HCT116 (cell line): ENCODE data around the gene EPB41L4A. TPM values are rescaled to one million over a fixed set of nuclear protein-coding genes. Genes with fewer than 3 reads are reported as not detected.

Source experiments
- ATAC-seq: fragments of 200-7000 bp; cut with Tn5 transposase; 2 replicates; pipeline ENCODE4 v1.9.1; 2020; ENCODE audit warnings: mild to moderate bottlenecking, moderate library complexity
- BruUV-seq: library from RNA; stranded (reverse); fragments of 400-500 nt; replicated peaks from 2 replicates; lab custom pipeline; 2021; lab: Mats Ljungman, UMichigan
- CTCF ChIA-PET: fragments of 300-600 bp; sonication (Branson Sonifier 250); formaldehyde crosslinking; loops from one replicate; lab custom pipeline; 2021; ENCODE audit warnings: antibody characterized with exemption; lab: Charles Lee
- POLR2A ChIA-PET: fragments of 300-600, 350-600 bp; sonication (Branson Sonifier 250); formaldehyde crosslinking; loops from one replicate; lab custom pipeline; 2021; ENCODE audit warnings: antibody characterized with exemption; lab: Charles Lee
- RAD21 ChIA-PET, 2 experiments: fragments of 300-600 bp; sonication (Branson Sonifier 250); formaldehyde crosslinking; loops; one replicate each; lab custom pipeline; 2023; ENCODE audit warnings: low total read pairs in 2 of 2; ENCODE audit not compliant: uncharacterized antibody in 2 of 2, unreplicated experiment in 2 of 2, low non-redundant PET in 1 of 2; lab: Charles Lee
- DNase-seq: peaks from one replicate; pipeline ENCODE4 v3.0.0-alpha.2; 2010; ENCODE audit warnings: low read depth, low spot score
- H2AFZ ChIP-seq: fragments of 200-600 bp; shearing (Covaris generic), sonication (generic); 2 replicates; pipeline ENCODE4 v1.6.1; 2017; ENCODE audit warnings: low read depth, mixed run types, mixed read lengths, antibody characterized with exemption, low read length; ENCODE audit not compliant: poor library complexity, severe bottlenecking
- H3K27ac ChIP-seq: 2 replicates; pipeline ENCODE4 v1.5.1; 2012; ENCODE audit warnings: low read depth, low read length
- H3K27me3 ChIP-seq: fragments of 200-600 bp; sonication (generic); 2 replicates; pipeline ENCODE4 v1.6.1; 2016; ENCODE audit warnings: mixed run types, low read length, mixed read lengths; ENCODE audit not compliant: insufficient read depth
- H3K36me3 ChIP-seq, 2 experiments: fragments of 200-500 bp in 1 of 2; fragments of 200-600 bp in 1 of 2; sonication (Bioruptor generic) in 1 of 2; sonication (generic) in 1 of 2; 2 replicates each; pipeline versions ENCODE4 v1.5.1 to v1.6.1; 2014 to 2016; ENCODE audit warnings: low read length in 2 of 2, inconsistent platforms in 1 of 2, mixed read lengths in 1 of 2, mixed run types in 1 of 2; ENCODE audit not compliant: insufficient read depth in 2 of 2, control insufficient read depth in 1 of 2
- H3K4me1 ChIP-seq, 2 experiments: fragments of 200-600 bp in 1 of 2; sonication (generic) in 1 of 2; 2 replicates each; pipeline versions ENCODE4 v1.5.1 to v1.6.1; 2012 to 2017; ENCODE audit warnings: low read length in 2 of 2, inconsistent platforms in 1 of 2, mild to moderate bottlenecking in 1 of 2, mixed read lengths in 1 of 2, mixed run types in 1 of 2, moderate library complexity in 1 of 2; ENCODE audit not compliant: insufficient read depth in 2 of 2, control insufficient read depth in 1 of 2
- H3K4me2 ChIP-seq: fragments of 200-600 bp; sonication (generic); 2 replicates; pipeline ENCODE4 v1.6.1; 2017; ENCODE audit warnings: mixed run types, low read length, mixed read lengths
- H3K4me3 ChIP-seq, 2 experiments: fragments of 200-600 bp in 1 of 2; sonication (generic) in 1 of 2; replicated peaks in 1 of 2; 2 replicates each; pipeline ENCODE4 v1.5.1; 2011 to 2016; ENCODE audit warnings: low read length in 2 of 2, control low read depth in 1 of 2, low read depth in 1 of 2, mild to moderate bottlenecking in 1 of 2, mixed read lengths in 1 of 2, mixed run types in 1 of 2
- H3K79me2 ChIP-seq: fragments of 200-600 bp; sonication (generic); 2 replicates; pipeline ENCODE4 v1.6.1; 2017; ENCODE audit warnings: mild to moderate bottlenecking, mixed run types, low read length, moderate library complexity, mixed read lengths; ENCODE audit not compliant: insufficient read depth
- H3K9ac ChIP-seq: fragments of 200-600 bp; sonication (generic); 2 replicates; pipeline ENCODE4 v1.6.1; 2016; ENCODE audit warnings: low read length, mixed read lengths
- H3K9me2 ChIP-seq: fragments of 200-600 bp; sonication (generic), shearing (Covaris generic); 2 replicates; pipeline ENCODE4 v1.6.1; 2017; ENCODE audit warnings: mixed run types, mild to moderate bottlenecking, moderate library complexity; ENCODE audit not compliant: insufficient read depth
- H3K9me3 ChIP-seq, 2 experiments: fragments of 200-500 bp in 1 of 2; fragments of 200-600 bp in 1 of 2; sonication (Bioruptor generic) in 1 of 2; sonication (generic) in 1 of 2; 2 replicates each; pipeline ENCODE4 v1.6.1; 2014 to 2017; ENCODE audit warnings: low read length in 2 of 2, mixed read lengths in 2 of 2, inconsistent platforms in 1 of 2, low read depth in 1 of 2, mild to moderate bottlenecking in 1 of 2, mixed run types in 1 of 2, moderate library complexity in 1 of 2; ENCODE audit not compliant: control insufficient read depth in 1 of 2, insufficient read depth in 1 of 2
- H4K20me1 ChIP-seq: fragments of 200-600 bp; sonication (generic), shearing (Covaris generic); 2 replicates; pipeline ENCODE4 v1.6.1; 2017; ENCODE audit warnings: mixed run types, mild to moderate bottlenecking, moderate library complexity; ENCODE audit not compliant: insufficient read depth
- CEBPB ChIP-seq: IDR thresholded peaks from 2 replicates; pipeline ENCODE4 v1.6.1; 2012; ENCODE audit warnings: low read depth
- EGR1 ChIP-seq: IDR thresholded peaks from 2 replicates; pipeline ENCODE4 v1.6.1; 2012; ENCODE audit warnings: low read depth
- ELF1 ChIP-seq: IDR thresholded peaks from 2 replicates; pipeline ENCODE4 v1.6.1; 2012; ENCODE audit warnings: low read depth, borderline replicate concordance
- EZH2 ChIP-seq: fragments of 200-600 bp; sonication (generic); IDR thresholded peaks from 2 replicates; pipeline ENCODE4 v1.6.1; 2017; ENCODE audit warnings: antibody characterized with exemption, mixed run types
- EZH2phosphoT487 ChIP-seq: fragments of 200-600 bp; IDR thresholded peaks from 2 replicates; pipeline ENCODE4 v1.6.1; 2018; ENCODE audit warnings: antibody characterized with exemption, borderline replicate concordance
- FOSL1 ChIP-seq: IDR thresholded peaks from 2 replicates; pipeline ENCODE4 v1.6.1; 2012; ENCODE audit warnings: low read depth
- JUND ChIP-seq: IDR thresholded peaks from 2 replicates; pipeline ENCODE4 v1.6.1; 2012
- POLR2A ChIP-seq: IDR thresholded peaks from 2 replicates; pipeline ENCODE4 v1.7.0; 2011; ENCODE audit warnings: borderline replicate concordance; ENCODE audit not compliant: insufficient read depth, insufficient read length; ENCODE audit errors: extremely low read depth
- RAD21 ChIP-seq: IDR thresholded peaks from 2 replicates; pipeline ENCODE4 v1.6.1; 2012; ENCODE audit warnings: low read depth, mild to moderate bottlenecking
- SIN3A ChIP-seq: IDR thresholded peaks from 2 replicates; pipeline ENCODE4 v1.6.1; 2012; ENCODE audit warnings: low read depth
- SP1 ChIP-seq: IDR thresholded peaks from 2 replicates; pipeline ENCODE4 v1.6.1; 2012; ENCODE audit warnings: low read depth
- SRF ChIP-seq: IDR thresholded peaks from 2 replicates; pipeline ENCODE4 v1.6.1; 2012; ENCODE audit warnings: low read depth
- TCF7L2 ChIP-seq: IDR thresholded peaks from 2 replicates; pipeline ENCODE4 v1.7.0; 2011; ENCODE audit warnings: borderline replicate concordance, inconsistent platforms; ENCODE audit not compliant: insufficient read depth, insufficient read length; ENCODE audit errors: extremely low read depth
- YY1 ChIP-seq: IDR thresholded peaks from 2 replicates; pipeline ENCODE4 v1.6.1; 2011; ENCODE audit warnings: low read length, low read depth, moderate library complexity, mild to moderate bottlenecking; ENCODE audit not compliant: insufficient replicate concordance; ENCODE audit errors: extremely low read depth
- ZFX ChIP-seq: fragments of 450-650 bp; IDR thresholded peaks from 2 replicates; pipeline ENCODE4 v1.6.1; 2017
- ZNF274 ChIP-seq: fragments of 200-500 bp; sonication (Bioruptor generic); IDR thresholded peaks from 2 replicates; pipeline ENCODE4 v1.6.1; 2014; ENCODE audit warnings: mild to moderate bottlenecking, low read depth, low read length, inconsistent platforms
- intact Hi-C: fragments of 100-400 bp; cut with micrococcal nuclease; formaldehyde crosslinking; loops from 2 replicates; pipeline ENCODE4 v1.10.0; 2022
- total RNA-seq: library from RNA; stranded (reverse); gene quantifications from one replicate; pipeline ENCODE4 v1.2.1, GENCODE V29; 2021; ENCODE audit not compliant: unreplicated experiment
- TF ChIP-seq, protein P1 (sequence below): IDR thresholded peaks from 2 replicates; pipeline ENCODE4 v1.6.1; 2012; ENCODE audit warnings: low read depth
- TF ChIP-seq, protein P2 (sequence below), 3 experiments: fragments of 200-600 bp in 1 of 3; sonication (generic) in 1 of 3; IDR thresholded peaks in 2 of 3; conservative IDR thresholded peaks in 1 of 3; 2 replicates each; pipeline ENCODE4 v1.5.1; 2012 to 2017; ENCODE audit warnings: low read depth in 2 of 3, low read length in 2 of 3, antibody characterized with exemption in 1 of 3, borderline replicate concordance in 1 of 3, control low read depth in 1 of 3, mild to moderate bottlenecking in 1 of 3, mixed read lengths in 1 of 3, mixed run types in 1 of 3, moderate library complexity in 1 of 3; ENCODE audit not compliant: insufficient read depth in 1 of 3

EPB41L4A gene
- total RNA-seq, 1 experiment from 2014 or later: 2.8 TPM

DNA sequence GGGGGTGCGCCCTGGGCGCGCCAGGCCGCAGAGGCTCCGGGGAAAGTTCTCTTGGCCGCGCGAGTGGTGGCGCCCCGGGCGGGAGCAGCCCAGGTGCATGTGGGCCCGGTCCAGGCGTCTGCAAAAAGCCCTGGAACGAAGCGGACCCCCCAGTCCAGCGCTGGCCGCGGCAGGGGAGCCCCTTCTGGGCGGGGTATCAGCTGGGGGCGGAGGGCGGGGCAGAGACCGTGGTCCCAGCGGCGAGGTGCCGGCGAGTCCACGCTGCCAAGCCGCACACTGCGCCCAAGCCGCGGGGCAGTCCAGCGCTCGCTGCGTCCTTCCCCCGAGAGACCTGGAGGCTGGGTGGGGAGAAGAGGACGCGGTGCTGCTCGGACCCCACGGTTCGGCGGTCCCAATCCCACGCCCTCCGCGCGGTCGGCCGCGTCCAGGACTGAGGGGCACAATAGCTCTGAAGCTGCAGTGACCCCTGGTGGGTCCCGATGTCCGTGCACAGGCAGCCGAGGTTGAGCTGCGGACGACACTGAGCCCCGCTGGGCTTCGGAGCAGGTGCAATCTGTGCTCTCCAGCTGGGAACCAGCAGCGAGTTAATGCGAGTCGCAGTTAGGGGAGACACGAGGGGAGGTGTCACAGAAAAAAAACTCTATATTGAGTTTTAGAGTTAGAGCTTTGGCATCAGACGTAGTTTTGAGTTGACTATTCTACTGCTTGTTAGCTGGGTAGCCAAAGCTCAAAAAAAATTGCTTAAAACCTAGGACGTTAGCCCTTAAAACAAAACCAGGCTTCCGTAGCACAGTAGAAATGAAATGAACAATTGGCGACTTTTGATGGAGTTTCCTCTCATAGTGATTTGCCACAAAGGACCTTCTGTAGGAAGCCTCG is 1.1 kb upstream of the EPB41L4A start:
- peak overlapping the region; percentile 47 for H2AFZ ChIP-seq
- no TSS peak for BruUV-seq
- DNase-seq: peak; percentile 56
- TF ChIP-seq TCF7L2 (no peak), EZH2 (no peak), SRF (no peak), ELF1 (no peak), ZNF274 (no peak), SP1 (no peak), FOSL1 (no peak), ZFX (0 out of 2 replicates have a peak, but pooled peaks have one; percentile 34), EGR1 (0 out of 2 replicates have a peak, but pooled peaks have one; percentile 23), RAD21 (peak; percentile 88), JUND (no peak), EZH2phosphoT487 (no peak), POLR2A (no peak), YY1 (peak; percentile 16), CEBPB (no peak), SIN3A (no peak)
- TF ChIP-seq, protein P1, sequence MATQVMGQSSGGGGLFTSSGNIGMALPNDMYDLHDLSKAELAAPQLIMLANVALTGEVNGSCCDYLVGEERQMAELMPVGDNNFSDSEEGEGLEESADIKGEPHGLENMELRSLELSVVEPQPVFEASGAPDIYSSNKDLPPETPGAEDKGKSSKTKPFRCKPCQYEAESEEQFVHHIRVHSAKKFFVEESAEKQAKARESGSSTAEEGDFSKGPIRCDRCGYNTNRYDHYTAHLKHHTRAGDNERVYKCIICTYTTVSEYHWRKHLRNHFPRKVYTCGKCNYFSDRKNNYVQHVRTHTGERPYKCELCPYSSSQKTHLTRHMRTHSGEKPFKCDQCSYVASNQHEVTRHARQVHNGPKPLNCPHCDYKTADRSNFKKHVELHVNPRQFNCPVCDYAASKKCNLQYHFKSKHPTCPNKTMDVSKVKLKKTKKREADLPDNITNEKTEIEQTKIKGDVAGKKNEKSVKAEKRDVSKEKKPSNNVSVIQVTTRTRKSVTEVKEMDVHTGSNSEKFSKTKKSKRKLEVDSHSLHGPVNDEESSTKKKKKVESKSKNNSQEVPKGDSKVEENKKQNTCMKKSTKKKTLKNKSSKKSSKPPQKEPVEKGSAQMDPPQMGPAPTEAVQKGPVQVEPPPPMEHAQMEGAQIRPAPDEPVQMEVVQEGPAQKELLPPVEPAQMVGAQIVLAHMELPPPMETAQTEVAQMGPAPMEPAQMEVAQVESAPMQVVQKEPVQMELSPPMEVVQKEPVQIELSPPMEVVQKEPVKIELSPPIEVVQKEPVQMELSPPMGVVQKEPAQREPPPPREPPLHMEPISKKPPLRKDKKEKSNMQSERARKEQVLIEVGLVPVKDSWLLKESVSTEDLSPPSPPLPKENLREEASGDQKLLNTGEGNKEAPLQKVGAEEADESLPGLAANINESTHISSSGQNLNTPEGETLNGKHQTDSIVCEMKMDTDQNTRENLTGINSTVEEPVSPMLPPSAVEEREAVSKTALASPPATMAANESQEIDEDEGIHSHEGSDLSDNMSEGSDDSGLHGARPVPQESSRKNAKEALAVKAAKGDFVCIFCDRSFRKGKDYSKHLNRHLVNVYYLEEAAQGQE: no peak
- TF ChIP-seq, protein P2, sequence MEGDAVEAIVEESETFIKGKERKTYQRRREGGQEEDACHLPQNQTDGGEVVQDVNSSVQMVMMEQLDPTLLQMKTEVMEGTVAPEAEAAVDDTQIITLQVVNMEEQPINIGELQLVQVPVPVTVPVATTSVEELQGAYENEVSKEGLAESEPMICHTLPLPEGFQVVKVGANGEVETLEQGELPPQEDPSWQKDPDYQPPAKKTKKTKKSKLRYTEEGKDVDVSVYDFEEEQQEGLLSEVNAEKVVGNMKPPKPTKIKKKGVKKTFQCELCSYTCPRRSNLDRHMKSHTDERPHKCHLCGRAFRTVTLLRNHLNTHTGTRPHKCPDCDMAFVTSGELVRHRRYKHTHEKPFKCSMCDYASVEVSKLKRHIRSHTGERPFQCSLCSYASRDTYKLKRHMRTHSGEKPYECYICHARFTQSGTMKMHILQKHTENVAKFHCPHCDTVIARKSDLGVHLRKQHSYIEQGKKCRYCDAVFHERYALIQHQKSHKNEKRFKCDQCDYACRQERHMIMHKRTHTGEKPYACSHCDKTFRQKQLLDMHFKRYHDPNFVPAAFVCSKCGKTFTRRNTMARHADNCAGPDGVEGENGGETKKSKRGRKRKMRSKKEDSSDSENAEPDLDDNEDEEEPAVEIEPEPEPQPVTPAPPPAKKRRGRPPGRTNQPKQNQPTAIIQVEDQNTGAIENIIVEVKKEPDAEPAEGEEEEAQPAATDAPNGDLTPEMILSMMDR (IDR thresholded peaks at IDR 0.05 in 2 of 3, conservative IDR thresholded peaks at IDR 0.05 in 1 of 3; ENCODE audit: borderline replicate concordance in 1 of 3, insufficient read depth in 1 of 3, low read depth in 2 of 3, low read length in 2 of 3): peak; percentile 85 to 90 (median 89)

More for the DNA sequence above, 1.1 kb upstream of the EPB41L4A start:
- H3K36me3 ChIP-seq: no peaks in the 10 kb centered on the region
- H4K20me1 ChIP-seq: no peaks in the 10 kb centered on the region
- peaks cover 0 to 15% of the 10 kb centered on the region in 2 experiments; a peak in 1 of 4 replicates for H3K4me1 ChIP-seq
- peak; percentile 91 for ATAC-seq
- H3K9me2 ChIP-seq: no peaks in the 10 kb centered on the region
- peaks cover 4% of the 10 kb centered on the region; the same call in 1 of the 2 replicates for H3K27me3 ChIP-seq
- peak overlapping the region; percentile 46; the same call in 1 of the 2 replicates for H3K27ac ChIP-seq
- RAD21 ChIA-PET: interaction anchor here (0.7 to 1.8 kb wide), 6 partner anchors 182 to 245 kb away, joined by 3 to 5 read pairs (median 4); no protein-coding TSS in a partner anchor
- H3K4me2 ChIP-seq: peak overlapping the region; percentile 89
- peak overlapping the region; percentile 63 to 67 for H3K4me3 ChIP-seq
- H3K79me2 ChIP-seq: no peaks in the 10 kb centered on the region
- CTCF ChIA-PET: interaction anchor here (0.6 to 2.3 kb wide), 25 partner anchors 10 to 338 kb away, joined by 3 to 52 read pairs (median 4); no protein-coding TSS in a partner anchor
- no peaks in the 10 kb centered on the region for H3K9me3 ChIP-seq
- peak overlapping the region; percentile 38 for H3K9ac ChIP-seq
- intact Hi-C loops: loop anchor here (1.0 to 10.0 kb wide), 3 partner anchors 210 to 335 kb away; no protein-coding TSS in a partner anchor
- POLR2A ChIA-PET: interaction anchor here (0.7 to 1.4 kb wide), 3 partner anchors 8 to 259 kb away, joined by 3 to 5 read pairs (median 4); no protein-coding TSS in a partner anchor
